ENCODE data around the gene C11orf71. TPM values are rescaled to one million over a fixed set of nuclear protein-coding genes. Genes with fewer than 3 reads are reported as not detected.

The C11orf71 gene
- 10 to 100 TPM in 2 of 4 donors, 1 to 10 TPM in 1, not detected in 1; 9.4 to 15.0 (median 14.7) TPM for total RNA-seq

- Histone ChIP-seq H3K36me3 (peaks cover 0 to 2% (median under 1%) of the 10 kb centered on the region in 4 donors), H3K27me3 (no peaks in the 10 kb centered on the region), H3K4me1 (peaks cover 11 to 69% (median 21%) of the 10 kb centered on the region in 4 donors), H3K9me3 (no peaks in the 10 kb centered on the region), H3K4me3 (peak within 1 kb of the TSS; percentile 45 to 96 (median 72)), H3K27ac (peak within 1 kb of the TSS; percentile 95 to 99 (median 98))
- TF ChIP-seq POLR2A (IDR thresholded peaks at IDR 0.05) (peak; percentile 99), EP300 (IDR thresholded peaks at IDR 0.05; ENCODE audit: low read depth) (no peak), POLR2AphosphoS5 (IDR thresholded peaks at IDR 0.05) (peak; percentile 98 to 99 (median 99))
- WGBS, 2 donors (ENCODE audit: low coverage in 1 of 2): 2% methylated on average over 56 of the region's 65 CpGs; no CpG with 5 or more reads in 1 of the 2 donors
- intact Hi-C loops (cut with DNase I; ENCODE audit: low total_unique reads): no loop called here
- peak; percentile 98 for DNase-seq
- in situ Hi-C loops (cut with MboI; ENCODE audit: low pct_ligation_motif_present in 1 of 4, low pct_unique_long_range_greater_than_20kb in 1 of 4, low sequenced_read_pairs in 3 of 4): no loop called here
These were observed at the start of gene C11orf71, which contains the start of gene RBM7 for GRCh38 chr11:114400216-114400914. C11orf71 (minus strand) TSS chr11:114400511; CDS start chr11:114400331, 180 bp downstream. RBM7 (plus strand) TSS chr11:114400666; CDS start chr11:114400672, 6 bp downstream.

- no peak overlapping the region for H3K27ac ChIP-seq
- DNase-seq: no peak
- H3K27me3 ChIP-seq: no peaks in the 10 kb centered on the region
- intact Hi-C loops (cut with DNase I; ENCODE audit: low total_unique reads) (loop anchor here (2.0 kb wide), 1 partner anchor 77 kb away; no protein-coding TSS in a partner anchor), in situ Hi-C loops (cut with MboI; ENCODE audit: low pct_ligation_motif_present in 1 of 4, low pct_unique_long_range_greater_than_20kb in 1 of 4, low sequenced_read_pairs in 3 of 4) (no loop called here)
- WGBS, 2 donors (ENCODE audit: low coverage in 1 of 2): 86 to 90% methylated on average over 6 of the region's 6 CpGs
- H3K4me1 ChIP-seq: peaks cover 0 to 16% (median 8%) of the 10 kb centered on the region in 4 donors
- TF ChIP-seq CTCF (IDR thresholded peaks at IDR 0.05) (no peak), EP300 (IDR thresholded peaks at IDR 0.05; ENCODE audit: low read depth) (no peak), POLR2AphosphoS5 (IDR thresholded peaks at IDR 0.05) (no peak), POLR2A (IDR thresholded peaks at IDR 0.05) (no peak)
- no peak overlapping the region for H3K4me3 ChIP-seq
- no peaks in the 10 kb centered on the region for H3K9me3 ChIP-seq
- H3K36me3 ChIP-seq: peaks cover 0 to 19% (median 8%) of the 10 kb centered on the region in 4 donors
These were observed 49.5 kb upstream of the C11orf71 start for GRCh38 chr11:114449845-114450244.

- Histone ChIP-seq H3K27me3 (no peaks in the 10 kb centered on the region), H3K4me3 (no peak overlapping the region), H3K27ac (peak overlapping the region in 1 of 4 donors; percentile 6), H3K36me3 (peaks cover 0 to 19% (median 8%) of the 10 kb centered on the region in 4 donors), H3K4me1 (peaks cover 0 to 16% (median 8%) of the 10 kb centered on the region in 4 donors), H3K9me3 (no peaks in the 10 kb centered on the region)
- no peak for DNase-seq
- in situ Hi-C loops (cut with MboI; ENCODE audit: low pct_ligation_motif_present in 1 of 4, low pct_unique_long_range_greater_than_20kb in 1 of 4, low sequenced_read_pairs in 3 of 4): no loop called here
- 74 to 84% methylated on average over 2 of the region's 2 CpGs for WGBS, 2 donors (ENCODE audit: low coverage in 1 of 2)
- TF ChIP-seq POLR2AphosphoS5 (IDR thresholded peaks at IDR 0.05) (no peak), POLR2A (IDR thresholded peaks at IDR 0.05) (no peak), CTCF (IDR thresholded peaks at IDR 0.05) (no peak), EP300 (IDR thresholded peaks at IDR 0.05; ENCODE audit: low read depth) (no peak)
- intact Hi-C loops (cut with DNase I; ENCODE audit: low total_unique reads): no loop called here
These were observed 48.6 kb upstream of the C11orf71 start for GRCh38 chr11:114448749-114449482.

- intact Hi-C loops (cut with DNase I; ENCODE audit: low total_unique reads) (no loop called here), in situ Hi-C loops (cut with MboI; ENCODE audit: low pct_ligation_motif_present in 1 of 4, low pct_unique_long_range_greater_than_20kb in 1 of 4, low sequenced_read_pairs in 3 of 4) (no loop called here)
- TF ChIP-seq EP300 (IDR thresholded peaks at IDR 0.05; ENCODE audit: low read depth): no peak
- TF ChIP-seq POLR2A (IDR thresholded peaks at IDR 0.05): no peak
- TF ChIP-seq POLR2AphosphoS5 (IDR thresholded peaks at IDR 0.05): no peak
- no peak for TF ChIP-seq CTCF (IDR thresholded peaks at IDR 0.05)
- no peak for DNase-seq
- H3K9me3 ChIP-seq: no peaks in the 10 kb centered on the region
- 41 to 57% methylated on average over 2 to 3 of the region's 3 CpGs for WGBS, 2 donors (ENCODE audit: low coverage in 1 of 2)
- no peak overlapping the region for H3K27ac ChIP-seq
- peaks cover 0 to 16% (median 8%) of the 10 kb centered on the region in 4 donors for H3K4me1 ChIP-seq
- H3K4me3 ChIP-seq: no peak overlapping the region
- H3K27me3 ChIP-seq: no peaks in the 10 kb centered on the region
- peaks cover 0 to 19% (median 8%) of the 10 kb centered on the region in 4 donors for H3K36me3 ChIP-seq
These were observed 47.6 kb upstream of the C11orf71 start for GRCh38 chr11:114447892-114448291.

Measured in transverse colon (tissue), 4 donors.